HepG2 (cell line): ENCODE results near the gene SLC25A48. TPM values are rescaled to one million over a fixed set of nuclear protein-coding genes. Genes with fewer than 3 reads are reported as not detected.

ENCODE experiments used
- AKNA ChIP-seq: sonication (generic); formaldehyde crosslinking; IDR thresholded peaks from 2 replicates; pipeline ENCODE4 v1.4.0; 2020; ENCODE audit warnings: missing genetic modification reagents, borderline replicate concordance
- BORCS8-MEF2B ChIP-seq: sonication (generic); formaldehyde crosslinking; IDR thresholded peaks from 2 replicates; pipeline ENCODE4 v1.8.0; 2022; ENCODE audit warnings: mild to moderate bottlenecking, missing genetic modification reagents
- EP300 ChIP-seq, 3 experiments: sonication (generic) in 1 of 3; formaldehyde crosslinking in 1 of 3; IDR thresholded peaks; 2 replicates each; pipeline versions ENCODE4 v1.5.1 to v1.6.1; 2011 to 2020; ENCODE audit warnings: low read depth in 2 of 3, low read length in 2 of 3, borderline replicate concordance in 1 of 3, improper control_type of control experiment in 1 of 3, mild to moderate bottlenecking in 1 of 3, missing genetic modification reagents in 1 of 3, moderate library complexity in 1 of 3
- GLMP ChIP-seq: sonication (generic); formaldehyde crosslinking; IDR thresholded peaks from 2 replicates; pipeline ENCODE4 v1.9.0; 2021; ENCODE audit warnings: missing genetic modification reagents, mild to moderate bottlenecking, borderline replicate concordance
- HDAC2 ChIP-seq: sonication (generic); formaldehyde crosslinking; IDR thresholded peaks from 2 replicates; pipeline ENCODE4 v1.4.0; 2020; ENCODE audit warnings: missing genetic modification reagents
- HIVEP1 ChIP-seq: sonication (generic); formaldehyde crosslinking; IDR thresholded peaks from 2 replicates; pipeline ENCODE4 v1.4.0; 2020; ENCODE audit warnings: mild to moderate bottlenecking, missing genetic modification reagents
- IKZF1 ChIP-seq: fragments of 450-650 bp; IDR thresholded peaks from 2 replicates; pipeline ENCODE4 v1.7.1; 2016
- MAX ChIP-seq: IDR thresholded peaks from 2 replicates; pipeline ENCODE4 v1.6.1; 2012; ENCODE audit warnings: inconsistent platforms
- NR0B2 ChIP-seq: sonication (generic); formaldehyde crosslinking; IDR thresholded peaks from 2 replicates; pipeline ENCODE4 v1.4.0; 2020; ENCODE audit warnings: mild to moderate bottlenecking, missing genetic modification reagents
- POLR2AphosphoS5 ChIP-seq: IDR thresholded peaks from 2 replicates; pipeline ENCODE4 v1.6.1; 2012; ENCODE audit warnings: low read depth, low read length
- SETDB1 ChIP-seq: sonication (generic); formaldehyde crosslinking; IDR thresholded peaks from 2 replicates; pipeline ENCODE4 v1.5.1; 2020; ENCODE audit warnings: missing genetic modification reagents, mild to moderate bottlenecking, borderline replicate concordance
- ZBTB8A ChIP-seq: sonication (generic); formaldehyde crosslinking; IDR thresholded peaks from 2 replicates; pipeline ENCODE4 v1.4.0; 2020; ENCODE audit warnings: mild to moderate bottlenecking, low read depth, missing genetic modification reagents, borderline replicate concordance
- ZNF142 ChIP-seq: sonication (generic); formaldehyde crosslinking; IDR thresholded peaks from 2 replicates; pipeline ENCODE4 v1.4.0; 2020; ENCODE audit warnings: missing genetic modification reagents
- ZNF180 ChIP-seq: sonication (generic); formaldehyde crosslinking; IDR thresholded peaks from 2 replicates; pipeline ENCODE4 v1.4.0; 2020; ENCODE audit warnings: low read depth, missing genetic modification reagents, borderline replicate concordance
- ZNF362 ChIP-seq: sonication (generic); formaldehyde crosslinking; IDR thresholded peaks from 2 replicates; pipeline ENCODE4 v1.4.0; 2020; ENCODE audit warnings: missing genetic modification reagents, mild to moderate bottlenecking, borderline replicate concordance
- ZNF709 ChIP-seq: sonication (generic); formaldehyde crosslinking; IDR thresholded peaks from 2 replicates; pipeline ENCODE4 v1.5.0; 2020; ENCODE audit warnings: mild to moderate bottlenecking, missing genetic modification reagents
- polyA plus RNA-seq, 8 experiments: library from polyadenylated mRNA; depleted of rRNA in 3 of 8; stranded (reverse) in 7 of 8; unstranded in 1 of 8; fragments of >200 nt; fragmentation: Illumina TruSeq in 4 of 8; extraction: Trizol in 4 of 8; gene quantifications; 2 replicates each; pipeline versions ENCODE4 v1.2.1 to v1.2.3, GENCODE V29; 2011 to 2016; ENCODE audit warnings: low read depth in 4 of 8, missing spikeins in 1 of 8, mixed read lengths in 1 of 8; ENCODE audit not compliant: insufficient read depth in 1 of 8
- total RNA-seq, 5 experiments: library from RNA; depleted of rRNA; stranded (reverse); fragments of >200 nt; fragmentation: Illumina TruSeq; extraction: Trizol; gene quantifications; 2 replicates each; pipeline ENCODE4 v1.2.3, GENCODE V29; 2016; ENCODE audit warnings: low read depth in 1 of 5

Gene SLC25A48
- total and polyA plus RNA-seq, 2 of the 13 experiments (the other 11 are each of a cell fraction or from before 2014, with no cell fraction given) = 0.17 to 4.5 TPM

DNA sequence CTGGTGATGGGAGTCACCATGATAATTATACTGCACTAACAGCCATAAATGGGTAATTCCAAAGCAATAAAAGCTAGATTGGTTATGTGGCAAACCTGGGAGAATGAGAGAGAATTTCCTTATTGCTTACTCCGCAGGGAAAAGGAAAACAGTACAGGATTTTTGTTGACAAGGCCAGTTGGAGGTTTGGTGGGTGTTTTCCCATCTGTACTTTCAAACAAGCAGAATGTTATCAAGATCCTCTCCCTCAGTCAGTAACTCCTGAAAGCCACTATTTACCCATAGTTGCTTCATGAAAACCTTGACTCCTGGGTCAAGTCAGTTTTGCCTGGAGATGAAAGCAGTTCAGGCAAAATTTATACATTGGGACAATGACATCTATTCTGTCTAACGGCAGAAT is 34.8 kb downstream of the SLC25A48 start (continued):
- no peak for TF ChIP-seq ZNF142 (CRISPR knock-in tag)
- TF ChIP-seq ZNF709 (CRISPR knock-in tag) = no peak
- no peak for TF ChIP-seq ZBTB8A (CRISPR knock-in tag)
- no peak for TF ChIP-seq POLR2AphosphoS5
- TF ChIP-seq ZNF180 (CRISPR knock-in tag) = no peak
- TF ChIP-seq AKNA = no peak
- no peak for TF ChIP-seq MAX
- no peak for TF ChIP-seq HDAC2 (CRISPR knock-in tag)
- no peak for TF ChIP-seq IKZF1
- TF ChIP-seq HIVEP1 (CRISPR knock-in tag) = no peak
- TF ChIP-seq BORCS8-MEF2B = no peak
- no peak for TF ChIP-seq NR0B2 (CRISPR knock-in tag)
- no peak for TF ChIP-seq GLMP (CRISPR knock-in tag)
- no peak for TF ChIP-seq ZNF362 (CRISPR knock-in tag)
- no peak for TF ChIP-seq SETDB1 (CRISPR knock-in tag)
- TF ChIP-seq EP300 (IDR thresholded peaks at IDR 0.05; ENCODE audit: low read depth in 2 of 2, low read length in 2 of 2) = peak in 1 of 2 experiments; percentile 83; a peak in 2 of 4 replicates
- TF ChIP-seq EP300 (CRISPR knock-in tag; IDR thresholded peaks at IDR 0.05; ENCODE audit: borderline replicate concordance) = no peak
